Measurements from ENCODE around the gene PEF1.
A peak's percentile ranks its signal among the peaks of the same experiment; 100 is the strongest.
"Not testable (repeated sequence)": the region's sequence is repeated elsewhere in the genome, so short reads cannot be mapped to it uniquely, and the experiment has no call there.

PEF1 gene

DNA sequence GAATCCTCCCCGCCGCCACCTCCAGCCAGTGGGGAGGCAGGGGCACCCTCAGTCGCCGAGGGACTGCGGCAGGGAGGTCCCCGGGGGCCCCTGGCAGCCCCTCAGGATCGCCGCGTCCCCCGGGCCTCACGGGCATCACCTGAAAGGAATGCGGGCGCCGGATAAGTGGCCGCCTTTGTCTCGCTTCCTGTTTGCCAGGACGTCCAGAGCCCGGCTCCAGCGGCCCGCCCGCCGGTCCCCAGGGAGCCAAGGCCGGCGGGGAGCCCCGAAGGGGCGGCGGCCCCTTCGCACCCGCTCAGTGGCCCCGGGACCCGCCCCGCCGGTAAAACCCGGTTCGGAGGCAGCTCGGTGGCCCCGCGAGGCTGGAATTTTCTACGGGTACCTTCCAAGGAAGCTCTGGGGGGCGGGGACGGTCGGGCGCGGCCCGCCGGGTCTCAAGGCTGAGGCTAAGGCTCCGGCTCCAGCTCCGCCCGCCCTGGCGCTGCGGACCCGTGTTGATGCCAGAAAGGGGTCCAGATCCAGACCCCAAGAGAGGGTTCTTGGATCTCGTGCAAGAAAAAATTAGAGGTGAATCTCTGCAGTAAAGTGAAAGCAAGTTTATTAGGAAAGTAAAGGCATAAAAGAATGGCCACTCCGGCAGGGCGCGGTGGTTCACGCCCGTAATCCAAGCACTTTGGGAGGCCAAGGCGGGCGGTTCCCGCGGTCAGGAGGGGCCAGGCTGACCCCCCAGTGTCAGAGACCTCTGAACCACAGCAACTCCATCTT is 55.7 kb downstream of the PEF1 start:
- Histone ChIP-seq H3K4me1 (peaks cover 32 to 82% (median 77%) of the 10 kb centered on the region in 10 experiments), H3K9me3 (replicated peaks in 1 of 11) (no peaks in the 10 kb centered on the region), H3K27ac (peak overlapping the region in 3 of 11 experiments; percentile 19 to 33 (median 23); a peak in 5 of 22 replicates), H3K27me3 (peaks cover 10 to 29% (median 22%) of the 10 kb centered on the region in 11 experiments; a peak in 20 of 22 replicates), H3K36me3 (no peaks in the 10 kb centered on the region), H3K4me2 (peak overlapping the region; percentile 70 to 92 (median 81)), H3K4me3 (peak overlapping the region in 3 of 10 experiments; percentile 6 to 48 (median 34); a peak in 3 of 20 replicates), H4K20me1 (peaks cover 0 to 9% (median 0%) of the 10 kb centered on the region in 11 experiments; a peak in 1 of 22 replicates), H3K9ac (peak overlapping the region in 9 of 11 experiments; percentile 3 to 61 (median 42); a peak in 12 of 22 replicates)
- TF ChIP-seq Cebpa-rat (IDR thresholded peaks at IDR 0.05), result no peak

DNA sequence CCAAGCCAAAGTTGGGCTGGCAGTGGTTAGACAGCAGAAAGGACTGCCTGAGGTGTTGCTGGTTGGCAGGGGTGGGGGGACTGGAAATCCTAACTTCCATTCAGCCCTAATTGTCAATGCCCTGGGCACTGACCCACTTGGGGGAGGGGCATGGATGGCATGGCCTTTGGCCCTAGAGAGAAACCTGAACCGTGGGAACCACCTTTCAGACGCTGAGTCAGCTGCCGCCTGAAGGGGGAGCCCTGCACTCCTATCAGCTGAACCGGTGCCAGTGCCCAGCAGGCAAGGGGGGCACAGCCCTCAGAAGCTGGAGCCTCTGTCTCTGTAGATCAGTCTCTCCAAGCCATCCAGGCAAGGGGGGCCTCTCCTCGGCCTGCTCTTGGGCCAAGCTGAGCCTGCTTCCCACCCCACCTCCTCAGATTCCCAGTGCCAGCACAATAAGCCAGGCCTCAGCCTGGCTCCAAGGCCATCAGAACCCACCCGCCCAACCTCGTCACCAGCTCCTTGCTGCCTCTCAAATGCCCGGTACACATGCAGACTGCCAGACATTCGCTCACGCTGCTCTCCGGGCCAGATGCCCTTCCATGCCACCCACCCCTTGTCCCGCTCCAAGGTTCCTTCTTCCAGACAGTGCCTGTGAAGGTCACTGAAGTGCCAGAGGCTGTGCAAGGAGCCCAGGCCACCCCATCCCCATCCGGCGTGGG is 56.8 kb downstream of the PEF1 start:
- no peak overlapping the region for H3K4me3 ChIP-seq
- H3K9ac ChIP-seq, result peak overlapping the region in 3 of 11 experiments; percentile 3 to 54 (median 47); a peak in 3 of 22 replicates
- H3K36me3 ChIP-seq, result no peaks in the 10 kb centered on the region
- no peaks in the 10 kb centered on the region for H3K9me3 ChIP-seq (replicated peaks in 1 of 11)
- no peak for TF ChIP-seq Cebpa-rat (IDR thresholded peaks at IDR 0.05)
- peaks cover 10 to 29% (median 22%) of the 10 kb centered on the region in 11 experiments; a peak in 20 of 22 replicates for H3K27me3 ChIP-seq
- H3K27ac ChIP-seq, result no peak overlapping the region; a peak in 1 of 22 replicates
- H4K20me1 ChIP-seq, result peaks cover 0 to 9% (median 0%) of the 10 kb centered on the region in 11 experiments; a peak in 1 of 22 replicates
- H3K4me1 ChIP-seq, result peaks cover 43 to 82% (median 77%) of the 10 kb centered on the region in 10 experiments
- peak overlapping the region; percentile 70 to 92 (median 81) for H3K4me2 ChIP-seq

DNA sequence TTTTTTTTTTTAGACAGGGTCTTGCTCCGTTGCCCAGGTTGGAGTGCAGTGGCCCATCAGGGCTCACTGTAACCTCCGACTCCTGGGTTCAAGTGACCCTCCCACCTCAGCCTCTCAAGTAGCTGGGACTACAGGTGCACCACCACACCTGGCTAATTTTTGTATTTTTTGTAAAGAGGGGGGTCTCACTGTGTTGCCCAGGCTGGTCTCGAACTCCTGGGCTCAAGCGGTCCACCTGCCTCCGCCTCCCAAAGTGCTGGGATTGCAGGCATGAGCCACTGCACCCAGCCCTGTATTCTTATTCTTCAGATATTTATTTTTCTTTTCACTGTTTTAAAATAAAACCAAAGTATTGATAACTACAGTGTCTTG is 57.4 kb downstream of the PEF1 start:
- not testable (repeated sequence) for H3K4me3 ChIP-seq; H3K36me3 ChIP-seq; H3K9me3 ChIP-seq (replicated peaks in 1 of 11); H4K20me1 ChIP-seq; H3K27ac ChIP-seq; H3K9ac ChIP-seq
- peaks cover 43 to 82% (median 77%) of the 10 kb centered on the region in 10 experiments for H3K4me1 ChIP-seq
- H3K4me2 ChIP-seq, result peak overlapping the region in 10 of 11 experiments; percentile 34 to 92 (median 76); a peak in 16 of 22 replicates
- H3K27me3 ChIP-seq, result peaks cover 10 to 29% (median 22%) of the 10 kb centered on the region in 11 experiments; a peak in 20 of 22 replicates

DNA sequence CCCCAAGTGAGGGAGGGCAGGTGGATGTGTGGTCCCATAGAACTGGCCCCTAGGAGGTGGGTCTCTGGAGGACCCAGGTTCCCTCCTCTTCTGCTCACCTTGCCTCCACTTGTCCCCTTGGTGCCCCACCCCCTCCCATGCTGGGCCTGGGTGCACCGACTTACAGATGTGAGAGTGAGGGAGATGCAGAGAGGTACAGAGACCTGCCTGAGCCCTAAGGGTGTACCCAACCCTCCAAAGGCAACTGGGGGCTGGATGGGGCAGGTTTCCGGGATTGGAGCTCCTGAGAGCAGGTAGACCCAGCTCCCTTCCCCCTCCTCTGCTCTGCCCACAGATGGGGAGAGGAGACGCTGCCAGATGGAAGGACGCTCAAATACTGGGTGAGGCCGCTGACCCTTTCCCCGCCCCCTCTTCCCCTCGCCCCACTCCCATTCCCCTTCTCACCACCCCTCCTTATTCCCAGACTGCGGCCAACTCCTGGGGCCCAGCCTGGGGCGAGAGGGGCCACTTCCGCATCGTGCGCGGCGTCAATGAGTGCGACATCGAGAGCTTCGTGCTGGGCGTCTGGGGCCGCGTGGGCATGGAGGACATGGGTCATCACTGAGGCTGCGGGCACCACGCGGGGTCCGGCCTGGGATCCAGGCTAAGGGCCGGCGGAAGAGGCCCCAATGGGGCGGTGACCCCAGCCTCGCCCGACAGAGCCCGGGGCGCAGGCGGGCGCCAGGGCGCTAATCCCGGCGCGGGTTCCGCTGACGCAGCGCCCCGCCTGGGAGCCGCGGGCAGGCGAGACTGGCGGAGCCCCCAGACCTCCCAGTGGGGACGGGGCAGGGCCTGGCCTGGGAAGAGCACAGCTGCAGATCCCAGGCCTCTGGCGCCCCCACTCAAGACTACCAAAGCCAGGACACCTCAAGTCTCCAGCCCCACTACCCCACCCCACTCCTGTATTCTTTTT is 58.0 kb downstream of the PEF1 start:
- peaks cover 0 to 9% (median 0%) of the 10 kb centered on the region in 11 experiments; a peak in 1 of 22 replicates for H4K20me1 ChIP-seq
- peaks cover 10 to 29% (median 22%) of the 10 kb centered on the region in 11 experiments; a peak in 20 of 22 replicates for H3K27me3 ChIP-seq
- H3K4me3 ChIP-seq, result no peak overlapping the region
- H3K27ac ChIP-seq, result no peak overlapping the region; a peak in 1 of 22 replicates
- TF ChIP-seq Cebpa-rat (IDR thresholded peaks at IDR 0.05), result no peak
- H3K4me2 ChIP-seq, result peak overlapping the region; percentile 3 to 98 (median 47); a peak in 17 of 22 replicates
- H3K9ac ChIP-seq, result peak overlapping the region in 1 of 11 experiments; percentile 5; a peak in 1 of 22 replicates
- peaks cover 43 to 82% (median 72%) of the 10 kb centered on the region in 10 experiments for H3K4me1 ChIP-seq
- no peaks in the 10 kb centered on the region for H3K9me3 ChIP-seq (replicated peaks in 1 of 11)
- H3K36me3 ChIP-seq, result no peaks in the 10 kb centered on the region

DNA sequence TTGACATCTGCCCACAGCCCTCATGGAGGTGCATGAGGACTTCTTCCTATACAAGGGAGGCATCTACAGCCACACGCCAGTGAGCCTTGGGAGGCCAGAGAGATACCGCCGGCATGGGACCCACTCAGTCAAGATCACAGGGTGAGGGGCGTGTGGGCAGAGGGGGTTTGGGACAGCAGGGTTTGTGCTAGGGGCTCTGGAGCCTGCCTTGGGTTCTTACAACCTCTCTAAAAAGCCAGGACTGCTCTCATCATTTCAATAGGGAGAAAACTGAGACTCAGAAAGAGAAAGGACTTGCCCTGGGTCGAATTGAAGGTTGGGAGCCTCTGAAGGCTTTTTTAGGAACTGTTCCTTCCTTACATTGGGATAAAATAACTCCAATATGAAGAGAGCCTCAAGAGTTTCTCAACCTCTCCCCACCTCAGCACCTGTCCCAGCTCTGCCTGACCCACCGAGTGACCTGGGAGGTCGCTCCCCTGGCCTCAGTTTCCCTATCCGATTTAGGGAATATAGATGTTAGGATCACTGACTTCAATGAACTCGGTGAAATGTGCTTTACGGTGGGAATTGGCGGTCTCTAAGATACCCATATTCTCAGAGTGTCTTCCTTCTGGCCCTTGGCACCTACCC is 58.8 kb downstream of the PEF1 start:
- Histone ChIP-seq H3K27ac (no peak overlapping the region), H4K20me1 (peaks cover 0 to 9% (median 0%) of the 10 kb centered on the region in 11 experiments; a peak in 1 of 22 replicates), H3K27me3 (peaks cover 10 to 29% (median 22%) of the 10 kb centered on the region in 11 experiments; a peak in 20 of 22 replicates), H3K4me3 (no peak overlapping the region), H3K4me1 (peaks cover 43 to 84% (median 70%) of the 10 kb centered on the region in 10 experiments), H3K4me2 (peak overlapping the region in 8 of 11 experiments; percentile 70 to 98 (median 78); a peak in 15 of 22 replicates), H3K9ac (0 out of 22 replicates have a peak overlapping the region, but pooled peaks of 1 of the 11 experiments have one; percentile 1), H3K36me3 (no peaks in the 10 kb centered on the region), H3K9me3 (replicated peaks in 1 of 11) (no peaks in the 10 kb centered on the region)
- no peak for TF ChIP-seq Cebpa-rat (IDR thresholded peaks at IDR 0.05)

DNA sequence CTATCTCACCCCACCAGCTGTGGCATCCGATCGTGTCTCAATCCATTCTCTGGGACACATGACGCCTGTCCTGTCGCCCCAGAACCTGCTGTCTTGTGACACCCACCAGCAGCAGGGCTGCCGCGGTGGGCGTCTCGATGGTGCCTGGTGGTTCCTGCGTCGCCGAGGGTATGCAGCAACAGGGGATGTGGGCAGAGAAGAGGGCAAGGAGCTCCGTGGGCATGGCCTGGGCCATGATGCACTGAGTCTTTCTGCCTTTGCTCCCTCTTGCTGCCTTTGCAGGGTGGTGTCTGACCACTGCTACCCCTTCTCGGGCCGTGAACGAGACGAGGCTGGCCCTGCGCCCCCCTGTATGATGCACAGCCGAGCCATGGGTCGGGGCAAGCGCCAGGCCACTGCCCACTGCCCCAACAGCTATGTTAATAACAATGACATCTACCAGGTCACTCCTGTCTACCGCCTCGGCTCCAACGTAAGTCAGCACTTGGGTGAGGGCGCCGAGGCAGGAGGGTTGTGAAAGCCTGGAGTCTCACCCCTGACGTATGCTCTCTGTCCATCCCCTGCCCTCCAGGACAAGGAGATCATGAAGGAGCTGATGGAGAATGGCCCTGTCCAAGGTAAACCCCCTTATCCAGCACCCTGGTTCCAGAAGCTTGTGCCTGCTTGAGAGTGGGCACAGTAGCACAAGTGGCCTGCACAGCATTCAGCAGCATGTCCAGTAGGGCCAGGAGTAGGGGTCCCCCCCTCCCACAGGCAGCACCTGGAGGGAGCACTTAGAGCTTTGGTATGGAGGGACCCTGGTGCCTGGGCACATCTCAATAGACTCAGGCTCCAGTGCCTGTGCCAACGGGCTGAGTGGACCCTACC is 59.6 kb downstream of the PEF1 start:
- Histone ChIP-seq H3K4me2 (peak overlapping the region; percentile 70 to 98 (median 78)), H3K4me3 (no peak overlapping the region), H4K20me1 (peaks cover 0 to 9% (median 0%) of the 10 kb centered on the region in 11 experiments; a peak in 1 of 22 replicates), H3K27ac (peak overlapping the region in 5 of 11 experiments; percentile 30 to 70 (median 67); a peak in 7 of 22 replicates), H3K36me3 (no peaks in the 10 kb centered on the region), H3K27me3 (peaks cover 10 to 29% (median 22%) of the 10 kb centered on the region in 11 experiments; a peak in 20 of 22 replicates), H3K4me1 (peaks cover 43 to 91% (median 75%) of the 10 kb centered on the region in 10 experiments), H3K9ac (peak overlapping the region in 5 of 11 experiments; percentile 2 to 68 (median 29); a peak in 6 of 22 replicates), H3K9me3 (replicated peaks in 1 of 11) (no peaks in the 10 kb centered on the region)
- no peak for TF ChIP-seq Cebpa-rat (IDR thresholded peaks at IDR 0.05)
